Measurements from ENCODE around the gene AAMDC.
"Not testable (repeated sequence)": the region's sequence is repeated elsewhere in the genome, so short reads cannot be mapped to it uniquely, and the experiment has no call there.

AAMDC gene

DNA sequence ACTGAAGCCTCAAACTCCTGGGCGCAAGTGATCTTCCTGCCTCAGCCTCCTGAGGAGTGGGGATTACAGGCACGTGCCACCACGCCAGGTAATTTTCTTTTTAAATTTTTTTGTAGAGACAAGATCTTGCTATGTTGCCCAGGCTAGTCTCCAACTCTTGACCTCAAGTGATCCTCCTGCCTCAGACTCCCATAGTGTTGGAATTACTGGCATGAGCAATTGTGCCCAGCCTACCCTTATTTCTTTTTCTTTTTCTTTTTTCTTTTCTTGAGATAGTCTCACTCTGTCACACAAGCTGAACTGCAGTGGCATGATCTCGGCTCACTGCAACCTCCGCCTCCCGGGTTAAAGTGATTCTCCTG is 63.9 kb downstream of the AAMDC start:
- no peak for DNase-seq (ENCODE audit: low read depth in 2 of 2)

- DNase-seq (ENCODE audit: low read depth in 2 of 2): no peak
Observed at GRCh38 chr11:77886401-77886800, 65.5 kb downstream of the AAMDC start.

- DNase-seq (ENCODE audit: low read depth in 2 of 2): not testable (repeated sequence)
Observed at GRCh38 chr11:77889045-77889444, 68.1 kb downstream of the AAMDC start.

GRCh38 chr11:77890100-77890614 is 69.2 kb downstream of the AAMDC start:
- DNase-seq (ENCODE audit: low read depth in 2 of 2): not testable (repeated sequence)

DNA sequence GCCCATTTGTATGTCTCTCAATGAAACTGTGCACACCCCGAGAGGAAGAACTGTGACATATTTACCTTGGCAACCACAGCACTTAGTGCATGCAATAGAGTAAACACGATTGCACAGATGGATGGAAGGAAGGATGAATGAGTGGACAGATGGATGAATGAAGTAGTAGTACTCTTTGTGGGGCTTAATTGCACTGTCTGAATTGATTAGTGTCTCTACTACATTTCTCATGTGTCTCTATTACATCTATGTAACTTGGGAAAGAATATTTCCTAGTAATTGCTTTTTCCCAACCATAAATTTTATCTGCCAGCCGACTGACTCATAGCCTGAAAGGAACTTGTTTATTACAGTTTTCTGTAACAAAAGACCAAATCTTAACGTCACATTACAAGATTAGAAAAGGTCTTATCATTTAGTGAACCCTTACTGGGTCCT is 69.7 kb downstream of the AAMDC start:
- not testable (repeated sequence) for DNase-seq (ENCODE audit: low read depth in 2 of 2)

DNA sequence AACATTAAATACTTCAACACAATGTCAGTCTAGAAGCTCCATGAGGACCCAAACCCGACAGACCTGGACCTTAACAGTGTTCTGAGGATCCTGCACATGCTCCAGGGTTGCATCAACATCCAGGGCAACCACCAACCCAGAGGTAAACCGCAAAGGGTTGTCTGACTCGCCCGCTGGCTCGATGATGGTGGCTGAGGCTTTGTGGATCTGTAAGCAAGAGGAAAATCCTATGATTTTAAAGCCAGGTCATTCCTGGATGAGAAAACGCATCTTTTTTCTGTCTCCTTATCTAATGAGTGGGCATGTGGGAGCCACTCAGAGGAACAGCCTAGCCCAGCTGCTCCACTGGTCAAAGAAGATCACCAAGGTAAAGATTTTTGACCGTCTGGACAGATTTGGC is 70.3 kb downstream of the AAMDC start:
- not testable (repeated sequence) for DNase-seq (ENCODE audit: low read depth in 2 of 2)

- DNase-seq (ENCODE audit: low read depth in 2 of 2): not testable (repeated sequence)
Observed at GRCh38 chr11:77891703-77892102, 70.8 kb downstream of the AAMDC start.

DNA sequence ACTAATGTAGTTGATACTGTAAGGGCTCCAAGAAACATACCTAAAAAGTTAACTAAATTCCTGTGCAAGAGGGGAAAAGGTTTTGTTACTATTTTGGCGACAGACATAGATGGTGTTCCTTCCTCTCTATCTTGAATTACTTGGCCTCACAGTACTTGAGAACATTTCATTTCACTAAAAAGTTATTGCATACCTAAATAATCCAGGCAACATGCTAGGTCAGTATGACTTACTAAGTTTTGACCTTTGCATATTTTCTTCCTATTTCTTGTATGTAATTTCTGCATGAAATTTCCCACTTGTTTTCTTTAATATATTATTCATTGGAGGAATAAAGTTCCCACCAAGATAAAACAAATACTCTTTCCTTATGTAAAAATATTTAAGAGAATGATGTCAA is 74.0 kb downstream of the AAMDC start:
- DNase-seq (ENCODE audit: low read depth in 2 of 2): not testable (repeated sequence)

DNA sequence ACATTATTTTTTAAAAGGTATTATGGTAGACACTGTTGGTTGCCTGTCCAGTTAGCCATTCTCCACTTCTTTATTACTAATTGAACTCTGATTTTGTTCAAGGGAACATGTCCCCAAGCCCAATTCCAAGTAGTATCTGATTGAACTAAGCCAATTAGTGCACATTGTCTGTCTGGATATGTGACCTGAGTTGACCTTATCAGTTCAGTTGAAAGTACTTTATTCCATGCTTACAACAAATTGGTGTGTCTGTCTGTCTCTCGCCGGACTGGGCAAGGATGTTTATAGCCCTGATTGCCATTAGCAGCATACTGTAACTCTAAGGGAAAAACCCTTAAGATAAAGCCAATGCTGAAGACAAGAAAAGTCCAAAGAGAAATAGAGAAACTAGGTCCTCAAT is 87.9 kb downstream of the AAMDC start:
- DNase-seq (ENCODE audit: low read depth in 2 of 2): no peak

DNA sequence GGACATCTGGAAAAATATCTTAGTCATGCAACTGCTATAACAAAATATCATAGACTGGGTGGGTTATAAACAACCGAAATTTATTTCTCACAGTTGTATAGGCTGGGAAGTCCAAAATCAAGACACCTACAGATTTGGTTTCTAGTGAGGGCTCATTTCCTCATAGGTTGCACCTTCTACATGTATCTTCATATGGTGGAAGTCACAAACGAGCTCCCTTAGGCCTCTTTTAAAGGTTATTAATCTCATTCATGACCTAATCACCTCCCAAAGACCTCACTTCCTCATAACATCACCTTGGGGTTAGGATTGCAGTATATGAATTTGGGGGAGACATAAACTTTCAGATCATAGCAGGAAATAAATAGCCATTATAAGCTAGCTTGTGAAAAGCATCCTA is 88.3 kb downstream of the AAMDC start:
- no peak for DNase-seq (ENCODE audit: low read depth in 2 of 2)

GRCh38 chr11:77910828-77911227 is 89.9 kb downstream of the AAMDC start:
- not testable (repeated sequence) for DNase-seq (ENCODE audit: low read depth in 2 of 2)

DNA sequence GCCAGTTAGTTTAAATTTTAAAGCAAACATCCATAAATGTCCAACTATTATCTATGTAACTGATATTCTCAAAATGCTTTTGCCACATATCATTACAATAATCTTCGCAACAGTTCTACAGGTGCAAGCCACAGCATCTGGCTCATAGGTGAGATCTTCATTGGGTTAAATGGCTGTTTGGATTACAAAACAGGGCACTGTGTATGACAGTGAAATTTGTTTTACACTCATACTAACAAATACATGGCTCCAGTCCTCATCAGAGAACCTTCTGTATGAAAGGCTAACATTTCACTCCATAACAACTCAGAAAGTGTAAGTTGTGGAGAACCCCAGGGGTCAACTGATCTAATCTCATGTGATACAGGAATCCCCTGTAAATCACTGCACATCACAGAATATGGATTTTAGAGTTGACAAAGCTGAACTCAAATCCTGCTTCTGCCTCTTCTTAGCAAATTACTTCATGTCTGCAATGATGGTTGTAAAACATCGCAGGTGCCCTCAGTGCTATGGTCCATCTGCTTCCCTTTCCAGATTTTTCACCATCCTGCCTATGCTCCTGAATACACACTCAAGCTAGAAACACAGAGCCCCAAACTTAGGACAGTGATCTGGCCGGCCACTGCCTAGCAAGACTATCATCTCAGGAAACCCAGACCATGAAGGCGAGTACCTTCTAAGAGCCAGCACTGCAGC is 92.8 kb downstream of the AAMDC start:
- DNase-seq (ENCODE audit: low read depth in 2 of 2): not testable (repeated sequence)

DNA sequence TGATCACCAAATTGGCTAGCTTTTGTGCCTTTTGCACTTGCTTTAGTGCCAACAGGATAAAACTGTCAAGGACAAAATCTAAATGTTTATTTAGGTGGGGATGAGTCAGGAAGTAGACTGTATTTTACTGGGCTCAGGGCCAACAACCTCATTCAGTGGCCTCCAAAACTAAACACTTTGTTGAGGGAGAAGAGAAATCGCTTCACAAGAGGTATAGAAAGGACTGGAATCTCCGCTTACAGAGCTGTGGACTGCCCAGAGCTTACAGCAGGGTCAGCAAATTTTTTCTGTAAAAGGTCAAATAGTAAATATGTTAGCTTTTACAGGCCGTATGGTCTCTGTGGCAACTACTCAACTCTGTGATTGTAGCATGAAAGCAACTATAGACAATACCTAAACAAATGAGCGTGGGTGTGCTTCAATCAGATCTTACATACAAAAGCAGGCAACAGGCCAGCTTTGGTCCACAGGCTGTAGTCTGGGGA is 93.4 kb downstream of the AAMDC start:
- not testable (repeated sequence) for DNase-seq (ENCODE audit: low read depth in 2 of 2)

GRCh38 chr11:77917713-77918112 is 96.8 kb downstream of the AAMDC start:
- DNase-seq (ENCODE audit: low read depth in 2 of 2): not testable (repeated sequence)

Data from stimulated activated CD8-positive, alpha-beta memory T cell treated with anti-CD3 and anti-CD28 coated beads, Interleukin-2, amount 100 ng/mL, for 48 hours (primary cell).